Naive thymus-derived CD8-positive, alpha-beta T cell (primary cell): ENCODE results near the gene FBXW7. TPM values are rescaled to one million over a fixed set of nuclear protein-coding genes. Genes with fewer than 3 reads are reported as not detected.

Source experiments
- ATAC-seq, 2 donors: fragments of 150-1000 bp; cut with Tn5 transposase in 1 of 2; sonication (Bioruptor Pico), chemical (Tn5 transposase) in 1 of 2; 1 replicate in 1 of 2; 2 replicates in 1 of 2; pipeline ENCODE4 v1.10.0; 2021; ENCODE audit warnings: mild to moderate bottlenecking in 2 of 2, moderate library complexity in 2 of 2
- POLR2A ChIA-PET: fragments of 350-600 bp; sonication (Branson Sonifier 250); formaldehyde crosslinking; loops from one replicate; lab custom pipeline; 2021; ENCODE audit warnings: antibody characterized with exemption; lab: Charles Lee
- DNase-seq, 10 donors: peaks; one replicate each; pipeline versions ENCODE4 v3.0.0 to v3.0.0-alpha.2; 2020 to 2022
- H3K27ac Mint-ChIP-seq, 10 donors: one replicate each; pipeline ENCODE4 v1.8.0; 2020 to 2022; ENCODE audit warnings: mild to moderate bottlenecking in 10 of 10, mixed read lengths in 10 of 10, moderate library complexity in 4 of 10, inconsistent platforms in 1 of 10
- H3K27me3 Mint-ChIP-seq, 5 donors: one replicate each; pipeline ENCODE4 v1.8.0; 2021 to 2022; ENCODE audit warnings: mixed read lengths in 5 of 5
- H3K36me3 Mint-ChIP-seq, 3 donors: one replicate each; pipeline ENCODE4 v1.8.0; 2020 to 2022; ENCODE audit warnings: mixed read lengths in 3 of 3, mild to moderate bottlenecking in 2 of 3, inconsistent platforms in 1 of 3
- H3K4me1 Mint-ChIP-seq, 4 donors: one replicate each; pipeline ENCODE4 v1.8.0; 2021 to 2022; ENCODE audit warnings: mixed read lengths in 4 of 4
- H3K4me3 Mint-ChIP-seq, 10 donors: one replicate each; pipeline ENCODE4 v1.8.0; 2020 to 2022; ENCODE audit warnings: mild to moderate bottlenecking in 10 of 10, mixed read lengths in 10 of 10, moderate library complexity in 6 of 10, inconsistent platforms in 1 of 10
- H3K9me3 Mint-ChIP-seq, 9 donors: one replicate each; pipeline ENCODE4 v1.8.0; 2020 to 2022; ENCODE audit warnings: mixed read lengths in 9 of 9, mild to moderate bottlenecking in 3 of 9, inconsistent platforms in 1 of 9, moderate library complexity in 1 of 9
- polyA plus RNA-seq, 3 donors: library from polyadenylated mRNA; unstranded; fragments of 300-500 nt; fragmentation: Illumina TruSeq; gene quantifications; one replicate each; pipeline ENCODE4 v1.2.3, GENCODE V29; 2021
- total RNA-seq, 8 experiments: library from RNA in 2 of 8; stranded (reverse) in 2 of 8; gene quantifications; one replicate each; pipeline ENCODE4 v1.2.3 and lab custom pipeline; 2021 to 2026

FBXW7 gene
- total and polyA plus RNA-seq, 5 experiments from 2014 or later = 30.0 to 126 (median 41.4) TPM

DNA sequence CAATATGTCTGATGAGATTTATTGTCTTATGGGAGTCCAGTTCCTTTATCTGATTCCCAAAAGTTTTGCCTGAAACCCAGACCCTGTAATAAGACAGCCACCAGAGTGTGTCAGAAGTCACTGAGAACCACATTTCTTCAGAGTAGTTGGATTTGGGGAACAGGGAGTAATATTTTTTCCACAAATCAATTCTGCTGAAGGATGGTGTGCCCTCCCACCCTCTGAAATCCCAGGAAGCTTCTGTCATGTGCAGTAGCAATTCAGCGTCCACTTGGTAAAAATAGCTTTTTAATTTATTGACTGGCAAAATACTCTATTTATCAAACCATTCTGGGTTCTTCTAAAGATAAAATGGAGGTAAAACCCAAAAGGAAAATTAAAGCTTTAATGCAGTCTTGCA is 229.4 kb downstream of the FBXW7 start:
- ATAC-seq (no peak), DNase-seq (no peak)
- no peak overlapping the region for H3K27ac Mint-ChIP-seq
- H3K27me3 Mint-ChIP-seq = no peaks in the 10 kb centered on the region
- H3K9me3 Mint-ChIP-seq = no peaks in the 10 kb centered on the region
- H3K36me3 Mint-ChIP-seq = no peaks in the 10 kb centered on the region
- H3K4me3 Mint-ChIP-seq = no peak overlapping the region
- H3K4me1 Mint-ChIP-seq = peaks cover 0 to 2% (median 0%) of the 10 kb centered on the region in 4 donors
- POLR2A ChIA-PET = no interaction called here

DNA sequence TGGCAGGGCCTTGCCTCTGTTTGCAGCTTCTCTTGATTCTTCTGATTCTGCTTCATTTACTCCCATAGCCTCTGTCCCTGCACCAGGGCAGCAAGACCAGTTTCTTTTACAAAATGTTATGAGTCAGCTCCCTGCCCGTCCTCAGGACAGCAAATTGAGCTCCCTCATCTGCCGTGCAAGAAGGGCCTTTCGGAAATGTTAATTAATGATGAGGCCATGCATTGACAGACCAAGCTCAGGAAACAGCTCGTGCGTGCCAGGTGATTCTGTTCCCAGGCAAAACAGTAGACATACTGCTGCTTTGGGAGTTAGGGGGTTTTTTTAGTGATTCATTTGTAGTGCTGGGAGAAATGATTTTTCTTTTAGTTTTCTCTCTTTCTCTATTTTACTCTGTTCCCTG is 231.7 kb downstream of the FBXW7 start:
- peaks cover 0 to 2% (median 0%) of the 10 kb centered on the region in 4 donors for H3K4me1 Mint-ChIP-seq
- no peaks in the 10 kb centered on the region for H3K9me3 Mint-ChIP-seq
- POLR2A ChIA-PET = no interaction called here
- H3K4me3 Mint-ChIP-seq = no peak overlapping the region
- peaks cover 0 to 1% (median 0%) of the 10 kb centered on the region in 5 donors for H3K27me3 Mint-ChIP-seq
- no peaks in the 10 kb centered on the region for H3K36me3 Mint-ChIP-seq
- no peak for ATAC-seq
- H3K27ac Mint-ChIP-seq = no peak overlapping the region
- DNase-seq = no peak

DNA sequence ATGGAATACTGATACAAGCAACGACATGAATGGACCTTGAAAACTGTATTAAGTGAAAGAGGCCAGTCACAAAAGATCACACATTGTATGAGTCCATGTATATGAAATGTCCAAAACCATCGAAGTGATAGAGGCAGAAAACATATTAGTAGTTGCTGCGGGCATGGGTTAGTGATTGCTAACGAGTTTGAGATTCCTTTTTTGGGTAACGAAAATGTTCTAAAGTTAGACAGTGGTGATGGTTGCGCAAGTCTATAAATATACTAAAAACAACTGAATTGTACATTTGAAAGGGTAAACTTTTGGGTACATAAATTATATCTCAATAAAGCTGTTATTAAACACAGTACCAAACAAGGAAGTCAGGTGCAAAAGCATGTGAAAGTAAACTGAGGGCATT is 234.5 kb downstream of the FBXW7 start:
- ATAC-seq (no peak), DNase-seq (no peak)
- Mint-ChIP-seq H3K27me3 (peaks cover 0 to 1% (median 0%) of the 10 kb centered on the region in 5 donors), H3K36me3 (no peaks in the 10 kb centered on the region), H3K4me1 (peaks cover 0 to 3% (median under 1%) of the 10 kb centered on the region in 4 donors), H3K27ac (no peak overlapping the region), H3K9me3 (no peaks in the 10 kb centered on the region), H3K4me3 (no peak overlapping the region)
- POLR2A ChIA-PET = interaction anchor here (0.6 kb wide), 2 partner anchors 27 kb away, joined by 3 to 4 read pairs; no protein-coding TSS in a partner anchor

DNA sequence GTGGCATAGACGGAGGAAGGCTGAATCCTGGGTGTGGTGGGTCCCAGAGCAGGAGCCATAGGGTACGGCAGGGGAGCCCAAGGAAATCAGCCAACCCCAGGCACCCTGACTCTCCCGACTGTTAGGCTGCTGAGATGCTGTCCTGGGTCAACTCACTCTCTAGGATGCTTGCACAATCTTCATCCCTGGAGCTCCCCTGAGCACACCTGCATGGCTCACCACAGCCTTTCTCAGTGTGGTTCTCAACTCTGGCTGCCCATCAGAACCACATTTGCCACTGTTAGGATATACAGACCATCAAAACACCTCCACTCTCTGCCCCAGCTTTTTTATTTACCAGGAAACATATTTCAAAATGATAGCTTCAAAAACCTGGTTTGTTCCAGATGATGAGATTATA is 236.3 kb downstream of the FBXW7 start:
- no peak for ATAC-seq
- no peak overlapping the region for H3K27ac Mint-ChIP-seq
- no peak overlapping the region for H3K4me3 Mint-ChIP-seq
- H3K4me1 Mint-ChIP-seq = peaks cover 0 to 3% (median under 1%) of the 10 kb centered on the region in 4 donors
- POLR2A ChIA-PET = no interaction called here
- no peaks in the 10 kb centered on the region for H3K9me3 Mint-ChIP-seq
- peaks cover 0 to 1% (median 0%) of the 10 kb centered on the region in 5 donors for H3K27me3 Mint-ChIP-seq
- DNase-seq = no peak
- H3K36me3 Mint-ChIP-seq = no peaks in the 10 kb centered on the region

DNA sequence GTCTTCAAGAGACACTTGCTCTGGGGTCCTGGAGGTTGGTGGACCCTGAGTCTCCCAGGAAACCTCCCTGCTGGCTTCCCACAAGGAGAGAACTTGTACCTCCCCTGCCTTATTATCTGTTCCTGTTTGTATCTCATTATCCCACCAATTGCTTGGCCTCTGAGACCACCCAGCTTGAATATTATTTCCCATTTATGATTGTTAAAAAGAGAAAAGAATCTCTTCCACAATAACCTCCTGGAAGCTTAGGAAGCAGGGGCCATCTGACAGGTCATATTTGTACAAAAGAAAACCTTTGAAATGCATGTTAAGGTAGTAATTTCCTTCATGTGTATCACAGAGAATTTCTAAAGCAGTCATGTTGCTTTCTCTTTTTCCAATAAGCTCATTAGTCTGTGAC is 239.5 kb downstream of the FBXW7 start:
- Mint-ChIP-seq H3K36me3 (no peaks in the 10 kb centered on the region), H3K27me3 (peaks cover 0 to 1% (median 0%) of the 10 kb centered on the region in 5 donors), H3K9me3 (no peaks in the 10 kb centered on the region), H3K27ac (peak overlapping the region in 1 of 10 donors; percentile 13), H3K4me1 (peaks cover 0 to 3% (median under 1%) of the 10 kb centered on the region in 4 donors), H3K4me3 (no peak overlapping the region)
- ATAC-seq (no peak), DNase-seq (no peak)
- POLR2A ChIA-PET = no interaction called here

DNA sequence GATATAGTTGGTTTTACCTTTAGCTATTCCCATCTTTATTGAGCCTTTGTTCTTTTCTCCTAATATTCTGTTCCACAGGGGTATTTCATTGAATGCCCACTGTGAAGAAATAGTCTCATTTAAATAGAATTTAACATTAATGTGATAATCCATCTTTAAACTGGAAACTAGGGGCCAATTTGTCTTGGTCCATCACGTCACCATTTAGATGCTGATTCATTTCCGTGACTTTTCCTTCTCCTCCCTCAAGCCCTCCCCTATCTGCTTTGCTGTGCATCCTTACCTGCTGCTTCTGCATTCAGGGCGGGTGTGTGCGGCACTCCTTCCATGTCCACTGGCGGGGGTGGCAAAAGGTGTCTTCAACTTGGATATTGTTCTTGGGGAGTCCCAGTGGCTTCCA is 241.1 kb downstream of the FBXW7 start:
- POLR2A ChIA-PET = no interaction called here
- H3K9me3 Mint-ChIP-seq = no peaks in the 10 kb centered on the region
- no peak overlapping the region for H3K4me3 Mint-ChIP-seq
- H3K36me3 Mint-ChIP-seq = no peaks in the 10 kb centered on the region
- H3K4me1 Mint-ChIP-seq = peaks cover 0 to 3% (median under 1%) of the 10 kb centered on the region in 4 donors
- no peak overlapping the region for H3K27ac Mint-ChIP-seq
- peaks cover 0 to 1% (median 0%) of the 10 kb centered on the region in 5 donors for H3K27me3 Mint-ChIP-seq
- ATAC-seq (no peak), DNase-seq (no peak)

DNA sequence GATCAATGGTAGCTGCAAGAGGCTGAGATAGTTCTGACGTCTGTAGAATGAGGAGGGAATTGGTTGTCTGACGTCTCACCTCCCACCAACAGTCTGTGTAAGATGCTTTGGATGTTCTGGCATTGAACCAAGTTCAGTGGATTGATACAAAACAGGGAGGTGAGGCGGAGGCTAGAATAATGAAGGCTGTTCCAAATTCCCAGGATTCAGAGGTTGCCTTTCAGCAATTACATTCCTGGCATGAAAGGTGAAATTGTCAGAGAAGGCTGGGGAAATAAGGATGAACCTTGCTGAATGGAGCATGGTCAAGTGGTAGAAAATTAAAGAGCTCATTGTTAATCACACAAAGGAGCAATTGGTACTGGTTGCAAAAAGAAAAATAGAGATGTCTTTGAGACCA is 241.6 kb downstream of the FBXW7 start:
- no peak for ATAC-seq
- DNase-seq = no peak
- Mint-ChIP-seq H3K36me3 (no peaks in the 10 kb centered on the region), H3K4me1 (peaks cover 0 to 3% (median under 1%) of the 10 kb centered on the region in 4 donors), H3K9me3 (no peaks in the 10 kb centered on the region), H3K4me3 (no peak overlapping the region), H3K27me3 (peaks cover 0 to under 1% (median 0%) of the 10 kb centered on the region in 5 donors), H3K27ac (no peak overlapping the region)
- POLR2A ChIA-PET = interaction anchor here (0.9 kb wide), 1 partner anchor 42 kb away, joined by 3 read pairs; no protein-coding TSS in a partner anchor

DNA sequence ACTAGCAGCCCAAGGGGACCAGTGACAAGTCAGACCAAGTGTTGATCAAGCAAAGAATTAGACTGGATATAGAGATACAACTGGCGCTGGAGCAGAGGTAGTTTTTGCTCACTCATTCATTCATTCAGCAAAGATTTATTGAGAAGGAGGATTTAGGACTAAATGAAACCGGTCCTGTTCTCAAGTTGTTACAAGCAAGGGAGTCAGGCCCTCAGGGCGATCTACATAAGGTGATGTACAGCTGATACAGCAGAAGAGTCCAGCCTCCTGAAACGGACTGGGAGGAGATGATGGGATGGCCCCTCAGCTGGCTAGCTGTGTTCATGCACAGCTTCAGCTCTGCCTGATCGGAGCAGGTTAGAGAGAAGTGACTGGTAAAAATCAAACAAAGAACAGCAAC is 242.4 kb downstream of the FBXW7 start:
- POLR2A ChIA-PET = interaction anchor here (0.9 kb wide), 1 partner anchor 41 kb away, joined by 3 read pairs; no protein-coding TSS in a partner anchor
- Mint-ChIP-seq H3K36me3 (no peaks in the 10 kb centered on the region), H3K27me3 (no peaks in the 10 kb centered on the region)

DNA sequence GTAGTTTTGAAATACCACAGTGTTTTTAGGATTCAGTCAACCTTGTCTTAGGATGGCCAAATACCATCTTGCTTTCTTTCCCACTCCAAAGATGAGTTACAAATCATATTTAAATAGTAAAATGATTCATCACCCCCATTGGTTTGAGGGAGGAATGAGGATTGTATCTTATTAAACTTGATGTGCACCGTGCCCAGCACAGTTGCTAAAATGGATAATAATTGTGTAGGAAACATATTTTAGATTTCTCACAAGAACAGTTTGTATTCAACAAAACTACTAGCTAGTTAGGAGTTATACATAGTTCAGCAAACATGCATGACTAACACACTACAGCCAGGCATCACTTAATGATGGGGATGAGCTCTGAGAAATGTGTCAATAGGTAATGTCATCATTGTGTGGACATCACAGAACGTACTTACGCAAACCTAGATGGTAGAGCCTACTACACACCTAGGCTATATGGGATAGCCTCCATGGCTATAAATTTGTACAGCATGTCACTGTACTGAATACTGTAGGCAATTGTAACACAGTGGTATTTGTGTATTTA is 245.4 kb downstream of the FBXW7 start:
- no peaks in the 10 kb centered on the region for H3K9me3 Mint-ChIP-seq
- H3K4me3 Mint-ChIP-seq = no peak overlapping the region
- no peaks in the 10 kb centered on the region for H3K27me3 Mint-ChIP-seq
- no peak for DNase-seq
- H3K36me3 Mint-ChIP-seq = no peaks in the 10 kb centered on the region
- POLR2A ChIA-PET = interaction anchor here (1.4 to 1.5 kb wide), 2 partner anchors 12 to 44 kb away, joined by 3 read pairs; no protein-coding TSS in a partner anchor
- no peak overlapping the region for H3K27ac Mint-ChIP-seq
- H3K4me1 Mint-ChIP-seq = no peaks in the 10 kb centered on the region
- no peak for ATAC-seq

More for the DNA sequence above, 242.4 kb downstream of the FBXW7 start:
- H3K27ac Mint-ChIP-seq = peak overlapping the region in 3 of 10 donors; percentile 1 to 43 (median 4)
- H3K4me3 Mint-ChIP-seq = no peak overlapping the region
- DNase-seq = no peak
- no peaks in the 10 kb centered on the region for H3K9me3 Mint-ChIP-seq
- ATAC-seq = no peak
- H3K4me1 Mint-ChIP-seq = peaks cover 0 to 3% (median under 1%) of the 10 kb centered on the region in 4 donors

DNA sequence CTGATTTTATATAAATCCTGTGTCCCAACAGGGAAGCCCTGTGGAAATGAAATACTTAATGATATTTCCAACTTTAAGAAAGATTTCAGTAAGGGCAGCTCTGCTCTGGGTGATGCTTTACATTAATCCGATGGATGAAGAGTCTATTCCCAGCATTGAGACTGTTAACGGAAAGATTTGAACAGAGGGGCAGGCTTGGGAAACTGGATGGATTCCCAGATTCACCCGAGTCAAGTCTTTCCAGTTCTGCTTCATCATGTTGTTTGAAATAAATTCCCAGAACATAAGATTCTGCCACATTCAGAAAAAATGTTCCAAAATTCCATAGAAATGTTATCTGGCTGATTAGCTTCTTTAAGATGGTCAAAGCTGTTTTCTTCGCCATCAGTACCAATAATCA is 246.0 kb downstream of the FBXW7 start:
- ATAC-seq (no peak), DNase-seq (no peak)
- H3K4me1 Mint-ChIP-seq = no peaks in the 10 kb centered on the region
- POLR2A ChIA-PET = interaction anchor here (1.4 to 1.5 kb wide), 2 partner anchors 13 to 43 kb away, joined by 3 read pairs; no protein-coding TSS in a partner anchor
- no peaks in the 10 kb centered on the region for H3K36me3 Mint-ChIP-seq
- no peaks in the 10 kb centered on the region for H3K27me3 Mint-ChIP-seq
- H3K4me3 Mint-ChIP-seq = no peak overlapping the region
- H3K9me3 Mint-ChIP-seq = no peaks in the 10 kb centered on the region
- H3K27ac Mint-ChIP-seq = no peak overlapping the region

DNA sequence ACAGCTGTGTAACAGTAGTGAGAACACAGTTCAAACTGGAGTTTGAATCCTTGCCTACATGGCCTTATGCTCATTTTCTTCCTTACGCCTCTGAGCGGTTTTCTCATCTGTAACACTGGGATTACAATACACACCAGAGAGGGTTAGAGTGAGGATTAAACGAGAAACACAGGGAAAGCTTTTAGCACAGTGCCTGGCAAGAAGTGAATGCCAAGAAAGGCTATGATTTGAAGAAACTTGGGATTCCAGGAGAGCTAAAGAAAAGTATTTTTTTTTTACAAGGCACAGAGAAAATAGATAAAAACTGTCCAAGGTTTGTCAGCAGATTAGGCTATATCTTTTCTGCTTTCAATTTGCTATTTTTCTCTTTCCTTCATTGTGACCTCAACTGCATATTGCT is 246.4 kb downstream of the FBXW7 start:
- ATAC-seq (no peak), DNase-seq (no peak)
- Mint-ChIP-seq H3K27me3 (no peaks in the 10 kb centered on the region), H3K9me3 (no peaks in the 10 kb centered on the region), H3K27ac (no peak overlapping the region), H3K4me3 (no peak overlapping the region), H3K36me3 (no peaks in the 10 kb centered on the region), H3K4me1 (no peaks in the 10 kb centered on the region)
- POLR2A ChIA-PET = interaction anchor here (1.4 to 1.5 kb wide), 2 partner anchors 13 to 43 kb away, joined by 3 read pairs; no protein-coding TSS in a partner anchor

DNA sequence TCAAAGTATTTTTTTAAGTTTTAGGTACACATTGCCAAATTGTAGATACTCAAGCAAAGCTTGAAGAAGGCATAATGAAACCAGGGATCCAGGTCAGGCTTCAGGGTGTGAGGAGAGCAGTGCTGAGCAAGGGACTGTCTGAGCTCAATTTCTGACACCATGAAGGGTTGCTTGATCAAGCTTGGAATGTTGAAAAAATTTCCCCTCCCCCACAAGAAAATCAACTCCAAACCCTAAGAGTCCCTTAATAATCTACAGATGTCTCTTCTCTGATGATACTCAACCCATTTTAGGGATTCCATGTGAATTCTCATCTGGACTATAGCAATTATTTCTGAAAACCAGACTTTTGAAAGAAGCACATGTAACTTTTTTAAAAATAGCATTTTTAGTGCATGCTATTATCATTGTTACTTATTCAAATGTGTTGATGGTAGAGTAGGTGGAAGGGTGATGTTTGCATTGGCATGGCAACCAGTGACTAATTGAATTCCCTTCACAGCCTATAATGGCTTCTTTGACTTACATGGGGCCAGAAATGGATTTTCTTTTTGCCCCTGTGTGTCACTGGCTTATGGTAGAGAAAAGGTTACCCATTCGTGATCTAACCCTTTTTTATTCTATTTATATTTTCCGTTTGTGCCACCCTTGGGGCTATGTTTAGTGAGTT is 252.0 kb downstream of the FBXW7 start:
- Mint-ChIP-seq H3K4me1 (peaks cover 9 to 22% (median 13%) of the 10 kb centered on the region in 4 donors), H3K4me3 (no peak overlapping the region), H3K27ac (no peak overlapping the region), H3K36me3 (no peaks in the 10 kb centered on the region), H3K27me3 (no peaks in the 10 kb centered on the region), H3K9me3 (no peaks in the 10 kb centered on the region)
- ATAC-seq (no peak), DNase-seq (no peak)
- POLR2A ChIA-PET = no interaction called here

DNA sequence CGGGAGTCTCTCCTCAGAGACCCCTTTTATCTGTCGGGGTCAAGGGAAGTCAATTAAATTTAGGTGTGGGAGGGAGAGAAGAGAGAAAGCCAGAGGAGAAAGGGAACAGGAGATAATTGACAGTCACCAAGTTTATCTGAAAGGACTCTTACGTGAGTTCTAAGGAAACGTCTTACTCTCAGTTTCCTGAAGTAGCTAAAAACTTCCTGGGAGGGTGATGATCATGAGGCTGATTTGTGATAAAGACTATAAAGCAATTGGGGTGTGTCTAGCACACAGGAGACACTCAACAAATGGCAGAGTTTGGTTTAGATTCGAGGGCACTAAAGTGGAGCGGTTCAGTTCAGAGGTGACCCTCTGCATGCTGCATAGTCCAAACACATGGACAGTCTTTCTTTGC is 254.1 kb downstream of the FBXW7 start:
- no peak for ATAC-seq
- DNase-seq = no peak

More for the DNA sequence above, 254.1 kb downstream of the FBXW7 start:
- no peaks in the 10 kb centered on the region for H3K36me3 Mint-ChIP-seq
- peaks cover 9 to 22% (median 13%) of the 10 kb centered on the region in 4 donors for H3K4me1 Mint-ChIP-seq
- H3K9me3 Mint-ChIP-seq = no peaks in the 10 kb centered on the region
- POLR2A ChIA-PET = no interaction called here
- H3K27me3 Mint-ChIP-seq = no peaks in the 10 kb centered on the region
- H3K4me3 Mint-ChIP-seq = peak overlapping the region in 6 of 10 donors; percentile 7 to 72 (median 26)
- peak overlapping the region in 8 of 10 donors; percentile 8 to 89 (median 74) for H3K27ac Mint-ChIP-seq
